ENCODE results near the gene APMAP.

Gene APMAP

DNA sequence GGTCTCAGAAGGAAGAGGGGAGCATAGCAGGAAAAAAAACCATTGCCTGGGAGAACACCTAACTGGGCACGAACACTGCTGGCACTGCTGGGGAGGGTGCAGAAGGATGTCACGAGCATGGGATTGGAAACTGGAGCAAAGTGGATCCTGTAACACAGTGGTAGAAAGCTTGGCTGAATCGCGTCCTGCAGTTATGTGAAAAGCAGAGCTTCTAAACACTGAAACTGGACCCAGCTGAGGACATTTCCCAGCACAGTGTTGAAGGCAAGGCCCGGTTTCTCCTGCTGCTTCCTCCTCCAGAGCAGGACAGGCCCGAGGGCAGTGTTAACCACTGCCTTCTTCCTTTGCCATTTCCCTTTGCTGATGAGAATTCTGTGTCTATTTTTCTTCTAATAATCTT, 6.7 kb downstream of the APMAP start:
- no peak for DNase-seq

DNA sequence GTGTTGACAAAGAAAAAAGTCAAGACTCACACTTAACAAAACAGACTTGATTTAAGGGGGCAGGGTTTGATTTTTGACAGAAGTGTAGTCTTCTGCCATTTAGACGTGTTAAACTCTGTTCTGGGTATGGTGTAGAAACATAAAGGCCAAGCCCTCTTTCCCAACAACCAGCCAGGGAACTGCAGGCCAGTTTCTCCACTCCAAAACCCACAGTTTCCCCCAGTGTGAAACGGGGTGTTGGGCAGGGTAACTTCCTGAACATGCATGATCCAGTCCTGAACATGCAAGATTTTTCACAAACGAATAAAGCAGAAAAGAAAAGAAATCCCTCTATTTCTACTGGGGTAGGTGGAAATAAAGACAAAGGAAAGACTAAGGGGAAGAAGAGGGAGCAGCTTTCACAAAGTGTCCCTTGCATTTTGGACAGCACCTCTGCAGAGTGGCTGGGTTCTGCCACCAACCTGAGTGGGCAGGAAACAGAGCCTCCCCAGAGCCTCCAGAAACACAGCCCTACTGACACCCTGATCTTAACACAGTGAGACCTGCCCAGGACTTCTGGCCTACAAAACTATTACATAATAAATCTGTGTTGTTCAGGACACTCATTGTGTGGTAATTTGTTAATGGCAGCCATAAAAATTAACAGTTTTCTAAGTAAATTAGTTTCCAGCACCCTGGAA, 7.5 kb downstream of the APMAP start:
- no peak for DNase-seq

DNA sequence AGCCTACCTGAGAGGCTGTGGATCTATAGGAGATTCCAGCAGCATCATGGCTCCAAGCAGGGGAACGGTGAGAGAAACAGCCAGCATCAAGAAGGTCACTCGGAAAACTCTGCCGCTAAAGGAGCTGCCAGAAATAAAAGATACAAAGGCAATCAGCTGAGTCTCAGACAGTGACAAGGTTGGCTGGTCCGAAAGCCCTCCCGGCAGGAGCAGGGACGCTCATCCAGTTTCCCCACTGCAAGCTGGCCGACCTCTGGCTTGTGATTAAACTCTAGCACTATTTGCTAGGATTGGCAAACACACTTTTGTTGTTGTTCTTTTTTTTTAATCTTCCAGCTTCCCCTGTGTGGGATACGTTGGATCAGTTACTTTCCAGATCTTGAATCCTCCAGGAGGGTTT, 8.7 kb downstream of the APMAP start:
- no peak for DNase-seq

DNA sequence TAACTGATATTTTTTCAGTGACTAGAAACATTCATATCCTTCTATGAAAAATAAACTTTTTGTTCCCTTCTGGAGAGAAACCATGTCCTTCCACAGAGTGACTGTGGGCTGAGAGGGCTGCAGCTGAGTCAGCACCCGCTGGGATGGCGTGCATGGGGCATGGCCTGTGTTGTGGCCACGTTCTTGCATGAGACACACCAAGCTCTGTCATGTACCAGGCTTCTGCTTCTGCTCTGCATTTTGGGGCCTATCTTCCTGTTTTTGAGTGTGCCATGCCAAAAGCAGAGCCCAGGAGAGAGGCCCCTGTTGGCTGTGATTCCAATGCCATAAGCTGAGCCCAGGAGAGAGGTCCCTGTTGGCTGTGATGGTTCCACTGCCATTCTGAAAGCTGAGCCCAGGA, 10.8 kb downstream of the APMAP start:
- DNase-seq, result no peak

- no peak for DNase-seq
These were observed 11.3 kb downstream of the APMAP start for GRCh38 chr20:24981282-24981681.

- no peak for DNase-seq
These were observed 12.1 kb downstream of the APMAP start for GRCh38 chr20:24980291-24981053.

DNA sequence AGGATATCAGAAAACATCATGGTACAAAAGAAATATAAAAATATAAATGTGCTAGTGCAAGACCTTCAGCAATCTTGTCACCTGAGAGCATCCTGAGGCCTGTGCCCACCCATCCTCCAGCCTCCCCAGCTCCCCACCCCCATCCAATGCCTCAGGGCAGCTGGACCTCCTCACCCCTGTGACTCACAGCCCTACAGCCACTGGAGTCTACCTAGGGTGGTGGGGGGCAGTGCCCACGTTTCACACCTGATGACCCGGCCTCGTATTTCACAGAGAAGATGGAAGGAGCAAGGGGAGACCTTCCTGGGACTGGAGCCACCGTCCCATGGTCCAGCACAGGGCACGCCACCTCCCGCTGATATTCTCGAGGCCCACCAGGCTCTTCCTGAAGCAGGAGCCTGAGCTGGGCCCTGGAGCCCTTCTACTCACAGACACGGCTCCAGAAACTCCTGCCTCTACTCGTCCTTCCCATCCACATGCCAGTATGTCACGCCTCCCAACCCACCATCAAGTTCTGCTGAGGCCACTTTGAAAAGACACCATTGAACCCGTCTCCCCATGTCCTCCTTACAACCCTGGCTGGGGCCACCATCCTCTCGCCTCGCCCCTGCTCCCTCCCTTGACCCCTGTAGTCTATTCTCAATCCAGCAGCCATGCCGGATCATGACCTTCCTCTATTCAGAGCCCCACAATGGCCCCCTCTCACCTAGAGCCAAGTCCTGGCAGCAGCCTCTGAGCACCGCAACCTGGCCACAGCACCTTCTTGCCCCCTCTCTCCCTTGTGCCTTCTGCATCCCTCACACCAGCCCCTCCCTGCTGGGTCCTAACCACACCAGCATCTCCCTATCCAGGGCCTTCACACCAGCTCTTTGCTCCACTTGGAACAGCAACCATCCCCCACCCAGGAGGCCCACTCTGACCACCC, 13.3 kb downstream of the APMAP start:
- no peak for DNase-seq

- DNase-seq, result no peak
These were observed 14.0 kb downstream of the APMAP start for GRCh38 chr20:24978513-24978912.

DNA sequence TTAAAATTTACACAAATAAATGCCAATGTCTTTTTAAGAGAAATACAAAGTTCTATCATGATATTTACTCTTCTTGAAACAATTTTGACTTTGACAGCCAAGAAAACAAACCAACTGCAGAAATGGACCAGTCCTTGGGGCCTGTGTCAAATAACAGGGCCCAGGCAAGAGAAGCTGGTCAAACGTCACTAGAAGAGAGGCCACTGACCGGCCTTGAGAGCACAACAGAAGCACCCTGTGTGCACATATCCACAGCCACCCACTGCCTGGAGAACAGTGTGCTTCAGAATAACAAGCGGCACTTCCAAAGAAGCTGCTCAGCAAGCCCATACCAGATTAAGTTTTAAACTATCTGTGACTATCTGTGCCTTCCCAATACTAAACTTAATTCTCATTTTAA, 14.8 kb downstream of the APMAP start:
- DNase-seq, result no peak

GRCh38 chr20:24977336-24977735, 15.2 kb downstream of the APMAP start:
- no peak for DNase-seq

GRCh38 chr20:24972341-24972740, 20.2 kb downstream of the APMAP start:
- no peak for DNase-seq

DNA sequence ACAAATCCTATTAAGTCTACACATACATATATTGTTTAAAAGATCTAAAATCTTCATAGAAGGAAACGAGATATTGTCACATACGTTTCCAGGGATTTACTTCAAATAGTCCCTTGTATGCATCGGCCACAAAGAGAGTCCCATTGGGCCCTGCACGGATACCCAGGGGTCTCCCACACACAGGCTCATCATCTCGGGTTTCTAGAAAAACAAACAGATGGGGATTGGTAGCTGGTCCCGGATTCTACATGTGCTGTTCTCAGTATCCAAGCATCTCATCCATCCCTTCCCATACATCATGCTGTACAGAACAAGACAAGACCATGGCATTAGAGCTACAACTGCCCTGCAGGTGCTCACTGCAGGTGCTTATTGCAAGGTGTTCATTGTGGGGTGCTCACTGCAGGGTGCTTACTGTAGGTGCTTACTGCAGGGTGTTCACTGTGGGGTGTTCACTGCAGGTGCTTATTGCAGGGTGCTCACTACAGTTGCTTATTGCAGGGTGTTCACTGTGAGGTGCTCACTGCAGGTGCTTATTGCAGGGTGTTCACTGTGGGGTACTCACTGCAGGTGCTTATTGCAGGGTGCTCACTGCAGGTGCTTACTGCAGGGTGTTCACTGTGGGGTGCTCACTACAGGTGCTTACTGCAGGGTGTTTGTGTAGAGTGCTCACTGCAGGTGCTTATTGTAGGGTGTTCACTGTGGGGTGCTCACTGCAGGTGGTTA, 21.0 kb downstream of the APMAP start:
- no peak for DNase-seq

DNA sequence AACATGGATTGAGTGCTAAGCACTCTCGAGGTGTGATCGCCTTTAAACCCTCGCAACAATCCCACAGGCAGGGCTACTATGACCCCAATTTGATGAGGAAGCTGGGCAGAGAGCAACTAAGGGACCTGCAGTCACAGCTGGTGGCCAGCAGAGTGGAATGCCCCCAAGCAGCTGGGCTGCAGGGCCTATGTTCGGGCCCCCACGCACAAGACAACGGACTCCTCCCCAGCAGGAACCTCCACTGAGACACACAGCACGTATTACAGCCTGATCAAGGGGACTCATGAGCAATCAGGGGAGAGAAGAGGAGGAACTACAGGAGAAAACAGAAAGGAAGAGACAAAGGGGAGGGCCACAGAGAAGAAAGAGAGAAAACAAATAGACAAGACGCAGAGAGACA, 21.8 kb downstream of the APMAP start:
- DNase-seq, result no peak

DNA sequence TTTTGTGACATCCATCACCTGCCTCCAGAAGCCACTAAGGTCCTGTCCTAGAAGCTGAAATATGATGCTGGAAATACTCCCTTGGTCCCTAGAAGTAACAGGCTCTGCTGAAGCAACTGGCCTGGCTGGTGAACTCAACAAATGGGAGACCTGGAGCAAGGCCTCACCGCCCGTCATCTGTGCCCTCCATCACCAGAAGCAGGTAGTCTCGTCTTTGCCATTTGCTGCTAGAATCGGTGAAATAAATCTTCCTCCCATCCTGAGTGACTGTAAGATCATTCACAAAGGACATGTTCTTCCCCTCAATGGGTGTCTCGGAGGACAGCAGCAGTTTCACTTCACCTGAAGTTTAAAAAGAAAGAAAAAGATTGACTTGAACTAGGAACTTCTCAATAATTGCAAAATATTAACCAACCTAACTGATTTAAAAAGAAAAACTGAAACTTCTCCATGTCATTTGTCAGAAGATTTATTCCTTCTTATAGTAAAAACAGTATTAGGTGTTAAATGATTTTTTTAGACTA, 22.5 kb downstream of the APMAP start:
- DNase-seq, result no peak

DNA sequence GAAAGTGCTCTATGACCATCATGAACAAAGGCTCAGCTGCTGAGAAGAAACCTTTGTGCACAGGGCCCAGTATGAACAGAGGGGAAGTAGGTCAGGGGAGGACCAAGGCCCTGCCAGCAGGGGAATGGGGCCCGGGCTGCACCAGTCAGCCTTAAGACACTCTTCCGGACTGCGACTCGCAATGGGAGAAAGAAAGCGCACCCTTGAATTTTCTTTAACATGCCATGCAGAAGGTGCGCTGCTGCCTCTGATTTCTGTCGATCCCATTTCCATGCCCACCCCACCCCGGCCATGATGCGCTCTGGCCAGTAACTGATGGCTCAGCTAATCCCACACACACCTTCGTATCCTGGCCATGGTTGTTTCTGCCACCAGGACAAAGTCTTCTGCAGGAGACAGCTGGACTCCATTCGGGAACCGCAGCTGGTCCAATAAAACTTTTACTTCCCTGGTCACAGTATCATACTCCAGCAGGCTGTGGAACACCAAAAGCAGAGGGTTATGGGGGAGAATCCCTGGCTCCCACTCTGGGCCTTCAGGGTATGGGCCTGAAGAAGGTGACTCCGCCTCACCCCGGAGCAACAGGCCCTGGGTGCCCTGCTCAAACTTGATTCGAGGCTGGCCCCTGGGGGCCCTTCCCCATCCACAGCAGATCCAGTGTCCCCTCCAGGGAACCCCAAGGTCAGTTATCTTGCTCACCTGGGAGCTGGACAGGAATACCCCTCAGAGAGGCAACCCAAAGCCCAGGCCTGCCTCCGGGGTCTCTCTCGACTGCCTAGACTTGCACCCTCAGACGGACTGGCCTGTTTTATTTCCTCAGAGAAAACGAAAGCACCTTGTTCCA, 23.1 kb downstream of the APMAP start:
- no peak for DNase-seq

- DNase-seq, result no peak
These were observed 24.2 kb downstream of the APMAP start for GRCh38 chr20:24968278-24968800.

- no peak for DNase-seq
These were observed 26.1 kb downstream of the APMAP start for GRCh38 chr20:24966317-24967012.

GRCh38 chr20:24965065-24965919, 27.3 kb downstream of the APMAP start:
- no peak for DNase-seq

DNA sequence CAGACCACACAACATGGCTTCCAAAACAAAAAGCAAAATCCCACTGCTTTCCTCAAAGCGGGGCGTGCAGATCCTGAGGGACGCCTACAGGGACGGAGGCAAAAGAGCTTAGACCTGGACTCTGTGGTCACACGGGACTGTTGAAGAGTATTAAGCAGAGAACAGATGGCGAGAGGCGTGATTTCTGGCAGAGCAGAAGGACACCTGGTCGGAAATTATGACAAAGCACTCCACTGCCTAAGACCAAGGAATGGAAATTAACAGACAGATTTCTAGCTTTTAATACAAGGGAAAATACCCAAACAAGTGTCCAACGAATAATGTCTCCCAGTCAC, 28.1 kb downstream of the APMAP start:
- no peak for DNase-seq
